HepG2 (cell line): ENCODE data around the gene BAIAP2L1. TPM values are rescaled to one million over a fixed set of nuclear protein-coding genes. Genes with fewer than 3 reads are reported as not detected.

Experiments
- EEA1 ChIP-seq: sonication (generic); formaldehyde crosslinking; IDR thresholded peaks from 2 replicates; pipeline ENCODE4 v1.5.1; 2020; ENCODE audit warnings: mild to moderate bottlenecking, missing genetic modification reagents, borderline replicate concordance
- HMG20B ChIP-seq: conservative IDR thresholded peaks from 2 replicates; pipeline ENCODE4 v1.6.1; 2016; ENCODE audit warnings: missing genetic modification reagents, missing compliant biosample characterization
- PHF20 ChIP-seq: sonication (generic); formaldehyde crosslinking; IDR thresholded peaks from 2 replicates; pipeline ENCODE4 v1.5.0; 2020; ENCODE audit warnings: mild to moderate bottlenecking, missing genetic modification reagents
- PHF5A ChIP-seq: IDR thresholded peaks from one replicate; pipeline ENCODE4 v1.6.1; 2018; ENCODE audit warnings: low read depth, missing genetic modification reagents; ENCODE audit not compliant: unreplicated experiment
- RAD21 ChIP-seq: fragments of 450-650 bp; formaldehyde crosslinking; IDR thresholded peaks from 2 replicates; pipeline ENCODE4 v1.5.0; 2020; ENCODE audit warnings: mild to moderate bottlenecking
- SYNCRIP ChIP-seq: fragments of 200-400 bp; formaldehyde crosslinking; IDR thresholded peaks from 2 replicates; pipeline ENCODE4 v1.6.1; 2018; ENCODE audit warnings: mild to moderate bottlenecking, low read depth, low read length; ENCODE audit not compliant: insufficient read depth
- ZNF101 ChIP-seq: sonication (generic); formaldehyde crosslinking; IDR thresholded peaks from 2 replicates; pipeline ENCODE4 v1.4.0; 2020; ENCODE audit warnings: mild to moderate bottlenecking, low read depth, missing genetic modification reagents, borderline replicate concordance
- polyA plus RNA-seq, 8 experiments: library from polyadenylated mRNA; depleted of rRNA in 3 of 8; stranded (reverse) in 7 of 8; unstranded in 1 of 8; fragments of >200 nt; fragmentation: Illumina TruSeq in 4 of 8; extraction: Trizol in 4 of 8; gene quantifications; 2 replicates each; pipeline versions ENCODE4 v1.2.1 to v1.2.3, GENCODE V29; 2011 to 2016; ENCODE audit warnings: low read depth in 4 of 8, missing spikeins in 1 of 8, mixed read lengths in 1 of 8; ENCODE audit not compliant: insufficient read depth in 1 of 8
- total RNA-seq, 5 experiments: library from RNA; depleted of rRNA; stranded (reverse); fragments of >200 nt; fragmentation: Illumina TruSeq; extraction: Trizol; gene quantifications; 2 replicates each; pipeline ENCODE4 v1.2.3, GENCODE V29; 2016; ENCODE audit warnings: low read depth in 1 of 5
- TF ChIP-seq, protein P1 (sequence below): sonication (generic); formaldehyde crosslinking; conservative IDR thresholded peaks from 2 replicates; pipeline ENCODE4 v1.4.0; 2020; ENCODE audit warnings: missing genetic modification reagents
- TF ChIP-seq, protein P2 (sequence below): sonication (generic); formaldehyde crosslinking; IDR thresholded peaks from 2 replicates; pipeline ENCODE4 v1.4.0; 2020; ENCODE audit warnings: missing genetic modification reagents
- TF ChIP-seq, protein P3 (sequence below): sonication (generic); formaldehyde crosslinking; IDR thresholded peaks from 2 replicates; pipeline ENCODE4 v1.4.0; 2020; ENCODE audit warnings: mild to moderate bottlenecking, missing genetic modification reagents, borderline replicate concordance
- TF ChIP-seq, protein P4 (sequence below), 2 experiments: sonication (generic) in 1 of 2; formaldehyde crosslinking in 1 of 2; IDR thresholded peaks; 2 replicates each; pipeline versions ENCODE4 v1.5.1 to v1.6.1; 2011 to 2020; ENCODE audit warnings: borderline replicate concordance in 1 of 2, low read depth in 1 of 2, low read length in 1 of 2, mild to moderate bottlenecking in 1 of 2, missing genetic modification reagents in 1 of 2, moderate library complexity in 1 of 2
- TF ChIP-seq, protein P5 (sequence below): sonication (generic); formaldehyde crosslinking; IDR thresholded peaks from 2 replicates; pipeline ENCODE4 v1.4.0; 2020; ENCODE audit warnings: missing genetic modification reagents

The BAIAP2L1 gene
- total and polyA plus RNA-seq, 2 of the 13 experiments (the other 11 are each of a cell fraction or from before 2014, with no cell fraction given) = 13.0 to 21.5 TPM

DNA sequence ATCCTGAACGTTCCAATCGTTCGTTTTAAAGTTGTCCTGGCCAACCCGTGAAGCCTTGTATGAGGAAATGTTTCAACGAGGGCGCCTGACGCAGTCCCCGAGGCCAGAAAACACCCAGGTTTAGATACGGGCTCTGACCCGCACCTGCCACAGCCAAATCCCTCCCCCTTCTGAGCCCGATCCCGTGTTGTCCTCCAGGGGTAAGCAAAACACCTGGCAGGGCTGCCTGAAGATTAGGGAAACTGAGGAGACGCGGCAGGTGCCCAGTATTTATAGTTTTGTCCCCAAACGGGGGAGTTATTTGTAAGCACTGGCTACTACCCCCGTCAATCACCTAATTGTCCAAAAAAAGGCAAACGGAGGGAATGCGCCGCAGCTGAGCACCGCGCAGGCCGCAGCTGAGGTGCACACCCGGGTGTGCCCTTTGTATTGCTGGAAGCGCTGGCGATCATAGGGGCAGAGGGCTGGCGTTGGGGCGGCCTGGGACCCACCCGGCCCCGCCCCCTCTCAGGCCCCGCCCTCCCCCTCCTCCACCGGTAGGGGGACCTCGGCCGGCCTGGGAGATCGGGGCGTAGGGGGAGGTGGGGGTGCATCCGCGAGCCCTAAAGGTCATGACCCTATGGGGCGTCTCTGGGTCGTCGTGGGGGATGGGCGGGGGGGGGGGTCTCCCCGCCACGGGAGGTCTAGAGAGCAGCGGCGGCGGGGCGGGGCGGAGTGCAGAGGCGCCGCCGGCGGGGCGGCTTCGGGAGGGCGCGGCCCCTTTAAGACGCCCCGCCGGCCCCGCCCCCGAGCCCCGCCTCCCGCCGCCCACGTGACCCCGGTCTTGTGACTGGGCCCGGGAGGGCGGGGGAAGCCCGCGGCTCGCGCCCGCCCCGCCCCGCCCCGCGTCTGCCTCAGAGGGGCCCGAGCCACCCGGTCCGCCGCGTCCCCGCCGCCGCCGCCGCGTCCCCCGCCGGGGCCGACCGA is 119.8 kb downstream of the BAIAP2L1 start, which contains the start of gene BRI3 (continued):
- TF ChIP-seq, protein P1, sequence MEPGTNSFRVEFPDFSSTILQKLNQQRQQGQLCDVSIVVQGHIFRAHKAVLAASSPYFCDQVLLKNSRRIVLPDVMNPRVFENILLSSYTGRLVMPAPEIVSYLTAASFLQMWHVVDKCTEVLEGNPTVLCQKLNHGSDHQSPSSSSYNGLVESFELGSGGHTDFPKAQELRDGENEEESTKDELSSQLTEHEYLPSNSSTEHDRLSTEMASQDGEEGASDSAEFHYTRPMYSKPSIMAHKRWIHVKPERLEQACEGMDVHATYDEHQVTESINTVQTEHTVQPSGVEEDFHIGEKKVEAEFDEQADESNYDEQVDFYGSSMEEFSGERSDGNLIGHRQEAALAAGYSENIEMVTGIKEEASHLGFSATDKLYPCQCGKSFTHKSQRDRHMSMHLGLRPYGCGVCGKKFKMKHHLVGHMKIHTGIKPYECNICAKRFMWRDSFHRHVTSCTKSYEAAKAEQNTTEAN (CRISPR knock-in tag) = no peak
- TF ChIP-seq, protein P2, sequence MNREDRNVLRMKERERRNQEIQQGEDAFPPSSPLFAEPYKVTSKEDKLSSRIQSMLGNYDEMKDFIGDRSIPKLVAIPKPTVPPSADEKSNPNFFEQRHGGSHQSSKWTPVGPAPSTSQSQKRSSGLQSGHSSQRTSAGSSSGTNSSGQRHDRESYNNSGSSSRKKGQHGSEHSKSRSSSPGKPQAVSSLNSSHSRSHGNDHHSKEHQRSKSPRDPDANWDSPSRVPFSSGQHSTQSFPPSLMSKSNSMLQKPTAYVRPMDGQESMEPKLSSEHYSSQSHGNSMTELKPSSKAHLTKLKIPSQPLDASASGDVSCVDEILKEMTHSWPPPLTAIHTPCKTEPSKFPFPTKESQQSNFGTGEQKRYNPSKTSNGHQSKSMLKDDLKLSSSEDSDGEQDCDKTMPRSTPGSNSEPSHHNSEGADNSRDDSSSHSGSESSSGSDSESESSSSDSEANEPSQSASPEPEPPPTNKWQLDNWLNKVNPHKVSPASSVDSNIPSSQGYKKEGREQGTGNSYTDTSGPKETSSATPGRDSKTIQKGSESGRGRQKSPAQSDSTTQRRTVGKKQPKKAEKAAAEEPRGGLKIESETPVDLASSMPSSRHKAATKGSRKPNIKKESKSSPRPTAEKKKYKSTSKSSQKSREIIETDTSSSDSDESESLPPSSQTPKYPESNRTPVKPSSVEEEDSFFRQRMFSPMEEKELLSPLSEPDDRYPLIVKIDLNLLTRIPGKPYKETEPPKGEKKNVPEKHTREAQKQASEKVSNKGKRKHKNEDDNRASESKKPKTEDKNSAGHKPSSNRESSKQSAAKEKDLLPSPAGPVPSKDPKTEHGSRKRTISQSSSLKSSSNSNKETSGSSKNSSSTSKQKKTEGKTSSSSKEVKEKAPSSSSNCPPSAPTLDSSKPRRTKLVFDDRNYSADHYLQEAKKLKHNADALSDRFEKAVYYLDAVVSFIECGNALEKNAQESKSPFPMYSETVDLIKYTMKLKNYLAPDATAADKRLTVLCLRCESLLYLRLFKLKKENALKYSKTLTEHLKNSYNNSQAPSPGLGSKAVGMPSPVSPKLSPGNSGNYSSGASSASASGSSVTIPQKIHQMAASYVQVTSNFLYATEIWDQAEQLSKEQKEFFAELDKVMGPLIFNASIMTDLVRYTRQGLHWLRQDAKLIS (CRISPR knock-in tag) = no peak
- TF ChIP-seq RAD21 (CRISPR knock-in tag) (peak; percentile 19; the same call in 1 of the 2 replicates), ZNF101 (CRISPR knock-in tag) (no peak), HMG20B (CRISPR knock-in tag) (no peak), SYNCRIP (no peak), EEA1 (no peak), PHF20 (peak; percentile 33; the same call in 1 of the 2 replicates), PHF5A (CRISPR knock-in tag) (no peak)
- TF ChIP-seq, protein P3, sequence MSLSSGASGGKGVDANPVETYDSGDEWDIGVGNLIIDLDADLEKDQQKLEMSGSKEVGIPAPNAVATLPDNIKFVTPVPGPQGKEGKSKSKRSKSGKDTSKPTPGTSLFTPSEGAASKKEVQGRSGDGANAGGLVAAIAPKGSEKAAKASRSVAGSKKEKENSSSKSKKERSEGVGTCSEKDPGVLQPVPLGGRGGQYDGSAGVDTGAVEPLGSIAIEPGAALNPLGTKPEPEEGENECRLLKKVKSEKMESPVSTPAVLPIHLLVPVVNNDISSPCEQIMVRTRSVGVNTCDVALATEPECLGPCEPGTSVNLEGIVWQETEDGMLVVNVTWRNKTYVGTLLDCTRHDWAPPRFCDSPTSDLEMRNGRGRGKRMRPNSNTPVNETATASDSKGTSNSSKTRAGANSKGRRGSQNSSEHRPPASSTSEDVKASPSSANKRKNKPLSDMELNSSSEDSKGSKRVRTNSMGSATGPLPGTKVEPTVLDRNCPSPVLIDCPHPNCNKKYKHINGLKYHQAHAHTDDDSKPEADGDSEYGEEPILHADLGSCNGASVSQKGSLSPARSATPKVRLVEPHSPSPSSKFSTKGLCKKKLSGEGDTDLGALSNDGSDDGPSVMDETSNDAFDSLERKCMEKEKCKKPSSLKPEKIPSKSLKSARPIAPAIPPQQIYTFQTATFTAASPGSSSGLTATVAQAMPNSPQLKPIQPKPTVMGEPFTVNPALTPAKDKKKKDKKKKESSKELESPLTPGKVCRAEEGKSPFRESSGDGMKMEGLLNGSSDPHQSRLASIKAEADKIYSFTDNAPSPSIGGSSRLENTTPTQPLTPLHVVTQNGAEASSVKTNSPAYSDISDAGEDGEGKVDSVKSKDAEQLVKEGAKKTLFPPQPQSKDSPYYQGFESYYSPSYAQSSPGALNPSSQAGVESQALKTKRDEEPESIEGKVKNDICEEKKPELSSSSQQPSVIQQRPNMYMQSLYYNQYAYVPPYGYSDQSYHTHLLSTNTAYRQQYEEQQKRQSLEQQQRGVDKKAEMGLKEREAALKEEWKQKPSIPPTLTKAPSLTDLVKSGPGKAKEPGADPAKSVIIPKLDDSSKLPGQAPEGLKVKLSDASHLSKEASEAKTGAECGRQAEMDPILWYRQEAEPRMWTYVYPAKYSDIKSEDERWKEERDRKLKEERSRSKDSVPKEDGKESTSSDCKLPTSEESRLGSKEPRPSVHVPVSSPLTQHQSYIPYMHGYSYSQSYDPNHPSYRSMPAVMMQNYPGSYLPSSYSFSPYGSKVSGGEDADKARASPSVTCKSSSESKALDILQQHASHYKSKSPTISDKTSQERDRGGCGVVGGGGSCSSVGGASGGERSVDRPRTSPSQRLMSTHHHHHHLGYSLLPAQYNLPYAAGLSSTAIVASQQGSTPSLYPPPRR (CRISPR knock-in tag) = 0 out of 2 replicates have a peak, but pooled peaks have one; percentile 8
- TF ChIP-seq, protein P4, sequence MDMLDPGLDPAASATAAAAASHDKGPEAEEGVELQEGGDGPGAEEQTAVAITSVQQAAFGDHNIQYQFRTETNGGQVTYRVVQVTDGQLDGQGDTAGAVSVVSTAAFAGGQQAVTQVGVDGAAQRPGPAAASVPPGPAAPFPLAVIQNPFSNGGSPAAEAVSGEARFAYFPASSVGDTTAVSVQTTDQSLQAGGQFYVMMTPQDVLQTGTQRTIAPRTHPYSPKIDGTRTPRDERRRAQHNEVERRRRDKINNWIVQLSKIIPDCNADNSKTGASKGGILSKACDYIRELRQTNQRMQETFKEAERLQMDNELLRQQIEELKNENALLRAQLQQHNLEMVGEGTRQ (IDR thresholded peaks at IDR 0.05; ENCODE audit: low read depth, low read length) = no peak
- TF ChIP-seq, protein P4 (CRISPR knock-in tag; IDR thresholded peaks at IDR 0.05; ENCODE audit: borderline replicate concordance) = 0 out of 2 replicates have a peak, but pooled peaks have one; percentile 41
- TF ChIP-seq, protein P5, sequence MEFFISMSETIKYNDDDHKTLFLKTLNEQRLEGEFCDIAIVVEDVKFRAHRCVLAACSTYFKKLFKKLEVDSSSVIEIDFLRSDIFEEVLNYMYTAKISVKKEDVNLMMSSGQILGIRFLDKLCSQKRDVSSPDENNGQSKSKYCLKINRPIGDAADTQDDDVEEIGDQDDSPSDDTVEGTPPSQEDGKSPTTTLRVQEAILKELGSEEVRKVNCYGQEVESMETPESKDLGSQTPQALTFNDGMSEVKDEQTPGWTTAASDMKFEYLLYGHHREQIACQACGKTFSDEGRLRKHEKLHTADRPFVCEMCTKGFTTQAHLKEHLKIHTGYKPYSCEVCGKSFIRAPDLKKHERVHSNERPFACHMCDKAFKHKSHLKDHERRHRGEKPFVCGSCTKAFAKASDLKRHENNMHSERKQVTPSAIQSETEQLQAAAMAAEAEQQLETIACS (CRISPR knock-in tag) = no peak
